ENCODE measurements around the gene OR5AU1. TPM values are rescaled to one million over a fixed set of nuclear protein-coding genes. Genes with fewer than 3 reads are reported as not detected.
A peak's percentile ranks its signal among the peaks of the same experiment; 100 is the strongest.

OR5AU1 gene
- total and polyA plus RNA-seq, 2 of the 13 experiments (the other 11 are each of a cell fraction or from before 2014, with no cell fraction given) = not detected

DNA sequence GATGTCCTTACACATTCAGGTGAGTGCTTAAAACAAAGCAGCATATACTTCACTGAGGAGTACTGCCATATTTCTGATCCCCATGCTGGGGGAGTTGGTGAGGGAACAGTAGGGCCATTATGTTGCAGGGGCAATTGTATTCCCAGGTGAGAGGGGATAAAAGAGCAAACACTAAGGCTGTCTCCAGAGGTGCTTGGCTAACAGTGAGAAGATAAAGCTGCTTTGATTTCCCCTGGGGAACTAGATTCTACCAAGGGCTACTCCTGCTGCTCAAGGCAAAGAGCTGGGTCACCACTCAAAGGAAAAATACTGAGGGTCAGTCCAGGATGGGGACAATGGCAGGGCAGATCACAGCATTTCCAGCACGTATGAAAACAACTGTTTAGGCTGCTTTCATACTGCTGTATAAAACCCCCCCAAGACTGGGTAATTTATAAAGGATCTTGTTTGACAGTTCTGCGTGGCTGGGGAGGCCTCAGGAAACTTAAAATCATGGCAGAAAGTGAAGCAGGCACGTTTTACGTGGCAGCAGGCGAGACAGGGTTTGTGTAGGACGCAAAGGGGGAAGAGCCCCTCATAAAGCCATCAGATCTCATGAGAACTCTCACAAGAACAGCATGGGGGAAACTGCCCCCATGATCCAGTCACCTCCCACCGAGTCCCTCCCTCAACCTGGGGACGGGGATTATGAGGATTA is 47.8 kb upstream of the OR5AU1 start (continued):
- TF ChIP-seq PRDM15 (CRISPR knock-in tag; IDR thresholded peaks at IDR 0.05) = no peak
- TF ChIP-seq AHR (CRISPR knock-in tag; IDR thresholded peaks at IDR 0.05) = no peak
- no peak for TF ChIP-seq ERF (CRISPR knock-in tag; IDR thresholded peaks at IDR 0.05)
- TF ChIP-seq POLR2G (IDR thresholded peaks at IDR 0.05; ENCODE audit: low read depth, low read length) = peak; percentile 71
- no peak for TF ChIP-seq ZNF7 (CRISPR knock-in tag; IDR thresholded peaks at IDR 0.05)
- TF ChIP-seq, protein P1, sequence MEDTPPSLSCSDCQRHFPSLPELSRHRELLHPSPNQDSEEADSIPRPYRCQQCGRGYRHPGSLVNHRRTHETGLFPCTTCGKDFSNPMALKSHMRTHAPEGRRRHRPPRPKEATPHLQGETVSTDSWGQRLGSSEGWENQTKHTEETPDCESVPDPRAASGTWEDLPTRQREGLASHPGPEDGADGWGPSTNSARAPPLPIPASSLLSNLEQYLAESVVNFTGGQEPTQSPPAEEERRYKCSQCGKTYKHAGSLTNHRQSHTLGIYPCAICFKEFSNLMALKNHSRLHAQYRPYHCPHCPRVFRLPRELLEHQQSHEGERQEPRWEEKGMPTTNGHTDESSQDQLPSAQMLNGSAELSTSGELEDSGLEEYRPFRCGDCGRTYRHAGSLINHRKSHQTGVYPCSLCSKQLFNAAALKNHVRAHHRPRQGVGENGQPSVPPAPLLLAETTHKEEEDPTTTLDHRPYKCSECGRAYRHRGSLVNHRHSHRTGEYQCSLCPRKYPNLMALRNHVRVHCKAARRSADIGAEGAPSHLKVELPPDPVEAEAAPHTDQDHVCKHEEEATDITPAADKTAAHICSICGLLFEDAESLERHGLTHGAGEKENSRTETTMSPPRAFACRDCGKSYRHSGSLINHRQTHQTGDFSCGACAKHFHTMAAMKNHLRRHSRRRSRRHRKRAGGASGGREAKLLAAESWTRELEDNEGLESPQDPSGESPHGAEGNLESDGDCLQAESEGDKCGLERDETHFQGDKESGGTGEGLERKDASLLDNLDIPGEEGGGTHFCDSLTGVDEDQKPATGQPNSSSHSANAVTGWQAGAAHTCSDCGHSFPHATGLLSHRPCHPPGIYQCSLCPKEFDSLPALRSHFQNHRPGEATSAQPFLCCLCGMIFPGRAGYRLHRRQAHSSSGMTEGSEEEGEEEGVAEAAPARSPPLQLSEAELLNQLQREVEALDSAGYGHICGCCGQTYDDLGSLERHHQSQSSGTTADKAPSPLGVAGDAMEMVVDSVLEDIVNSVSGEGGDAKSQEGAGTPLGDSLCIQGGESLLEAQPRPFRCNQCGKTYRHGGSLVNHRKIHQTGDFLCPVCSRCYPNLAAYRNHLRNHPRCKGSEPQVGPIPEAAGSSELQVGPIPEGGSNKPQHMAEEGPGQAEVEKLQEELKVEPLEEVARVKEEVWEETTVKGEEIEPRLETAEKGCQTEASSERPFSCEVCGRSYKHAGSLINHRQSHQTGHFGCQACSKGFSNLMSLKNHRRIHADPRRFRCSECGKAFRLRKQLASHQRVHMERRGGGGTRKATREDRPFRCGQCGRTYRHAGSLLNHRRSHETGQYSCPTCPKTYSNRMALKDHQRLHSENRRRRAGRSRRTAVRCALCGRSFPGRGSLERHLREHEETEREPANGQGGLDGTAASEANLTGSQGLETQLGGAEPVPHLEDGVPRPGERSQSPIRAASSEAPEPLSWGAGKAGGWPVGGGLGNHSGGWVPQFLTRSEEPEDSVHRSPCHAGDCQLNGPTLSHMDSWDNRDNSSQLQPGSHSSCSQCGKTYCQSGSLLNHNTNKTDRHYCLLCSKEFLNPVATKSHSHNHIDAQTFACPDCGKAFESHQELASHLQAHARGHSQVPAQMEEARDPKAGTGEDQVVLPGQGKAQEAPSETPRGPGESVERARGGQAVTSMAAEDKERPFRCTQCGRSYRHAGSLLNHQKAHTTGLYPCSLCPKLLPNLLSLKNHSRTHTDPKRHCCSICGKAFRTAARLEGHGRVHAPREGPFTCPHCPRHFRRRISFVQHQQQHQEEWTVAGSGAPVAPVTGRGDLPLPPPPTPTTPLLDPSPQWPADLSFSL (CRISPR knock-in tag; IDR thresholded peaks at IDR 0.05) = no peak
- TF ChIP-seq MED1 (CRISPR knock-in tag; IDR thresholded peaks at IDR 0.05) = no peak
- no peak for TF ChIP-seq GTF2F1 (IDR thresholded peaks at IDR 0.05; ENCODE audit: low read length)
- TF ChIP-seq ZBED4 (CRISPR knock-in tag; IDR thresholded peaks at IDR 0.05; ENCODE audit: borderline replicate concordance) = no peak
- no peak for TF ChIP-seq HMG20A (CRISPR knock-in tag; IDR thresholded peaks at IDR 0.05; ENCODE audit: borderline replicate concordance)
- 0 out of 2 replicates have a peak, but pooled peaks have one; percentile 24 for TF ChIP-seq KAT8 (CRISPR knock-in tag; IDR thresholded peaks at IDR 0.05)
